ENCODE data around the gene RGS5.

Gene RGS5

GRCh38 chr1:163145435-163145834 lies 57.3 kb downstream of the RGS5 start:
- DNase-seq (ENCODE audit: low read depth), result no peak

GRCh38 chr1:163144418-163144817 lies 58.3 kb downstream of the RGS5 start:
- no peak for DNase-seq (ENCODE audit: low read depth)

- DNase-seq (ENCODE audit: low read depth), result no peak
Measured at GRCh38 chr1:163142152-163142551, 60.6 kb downstream of the RGS5 start.

GRCh38 chr1:163141556-163141955 lies 61.2 kb downstream of the RGS5 start:
- no peak for DNase-seq (ENCODE audit: low read depth)

GRCh38 chr1:163137556-163138265 lies 65.0 kb downstream of the RGS5 start:
- no peak for DNase-seq (ENCODE audit: low read depth)

- no peak for DNase-seq (ENCODE audit: low read depth)
Measured at GRCh38 chr1:163131981-163132380, 70.7 kb downstream of the RGS5 start.

- no peak for DNase-seq (ENCODE audit: low read depth)
Measured at GRCh38 chr1:163130225-163130856, 72.4 kb downstream of the RGS5 start.

GRCh38 chr1:163128282-163128681 lies 74.4 kb downstream of the RGS5 start:
- no peak for DNase-seq (ENCODE audit: low read depth)

GRCh38 chr1:163124812-163125211 lies 77.9 kb downstream of the RGS5 start:
- DNase-seq (ENCODE audit: low read depth), result no peak

GRCh38 chr1:163120372-163120771 lies 82.3 kb downstream of the RGS5 start:
- no peak for DNase-seq (ENCODE audit: low read depth)

GRCh38 chr1:163119707-163120106 lies 83.0 kb downstream of the RGS5 start:
- no peak for DNase-seq (ENCODE audit: low read depth)

- DNase-seq (ENCODE audit: low read depth), result no peak
Measured at GRCh38 chr1:163115887-163116286, 86.8 kb downstream of the RGS5 start.

- DNase-seq (ENCODE audit: low read depth), result no peak
Measured at GRCh38 chr1:163107655-163108054, 95.1 kb downstream of the RGS5 start.

GRCh38 chr1:163106364-163106987 lies 96.2 kb downstream of the RGS5 start:
- DNase-seq (ENCODE audit: low read depth), result no peak

GRCh38 chr1:163104385-163105099 lies 98.2 kb downstream of the RGS5 start:
- DNase-seq (ENCODE audit: low read depth), result no peak

- DNase-seq (ENCODE audit: low read depth), result no peak
Measured at GRCh38 chr1:163102590-163102989, 100.1 kb downstream of the RGS5 start.

GRCh38 chr1:163095213-163095612 lies 107.5 kb downstream of the RGS5 start:
- no peak for DNase-seq (ENCODE audit: low read depth)

- no peak for DNase-seq (ENCODE audit: low read depth)
Measured at GRCh38 chr1:163094589-163094988, 108.1 kb downstream of the RGS5 start.

GRCh38 chr1:163094182-163094581 lies 108.5 kb downstream of the RGS5 start:
- no peak for DNase-seq (ENCODE audit: low read depth)

- no peak for DNase-seq (ENCODE audit: low read depth)
Measured at GRCh38 chr1:163093579-163093978, 109.1 kb downstream of the RGS5 start.

- no peak for DNase-seq (ENCODE audit: low read depth)
Measured at GRCh38 chr1:163093169-163093568, 109.5 kb downstream of the RGS5 start.

Measured in stimulated activated CD8-positive, alpha-beta memory T cell treated with anti-CD3 and anti-CD28 coated beads, Interleukin-15, amount 100 ng/mL, for 24 hours (primary cell).